Right lobe of liver (tissue), 4 donors: Measurements from ENCODE around the gene RGS9.

Experiments used
- POLR2A ChIP-seq: fragments of 450-650 bp; IDR thresholded peaks from one replicate; pipeline ENCODE4 v1.6.1; 2017; ENCODE audit warnings: antibody characterized with exemption, mild to moderate bottlenecking
- TF ChIP-seq, protein P1 (sequence below), 4 donors: fragments of 200-600 bp in 3 of 4; fragments of 450-650 bp in 1 of 4; IDR thresholded peaks; one replicate each; pipeline versions ENCODE4 v1.5.1 to v1.8.0; 2016 to 2022; ENCODE audit warnings: antibody characterized with exemption in 4 of 4, mild to moderate bottlenecking in 2 of 4
- donor health status: DM: no; HTN: no; CAD: no.
- donor health status: DM: no; HTN: no; CAD: no.
- donor health status: DM: no; HTN: yes; CAD: no.

DNA sequence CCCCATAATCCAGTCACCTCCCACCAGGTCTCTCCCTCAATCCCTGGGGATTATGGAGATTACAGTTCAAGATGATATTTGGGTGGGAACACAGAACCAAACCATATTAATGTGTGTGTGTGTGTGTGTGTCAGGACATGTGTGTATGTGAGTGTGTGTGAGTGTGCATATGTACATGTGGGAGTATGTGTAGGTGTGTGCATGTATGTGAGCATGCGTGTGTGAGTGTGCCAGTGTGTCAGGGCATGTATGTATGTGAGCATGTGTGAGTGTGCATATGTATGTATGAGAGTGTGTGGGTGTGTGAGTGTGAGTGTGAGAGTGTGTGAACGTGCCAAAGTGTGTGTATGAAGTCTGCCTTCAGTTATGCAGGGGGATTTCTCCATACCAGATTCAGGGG is 37.8 kb downstream of the RGS9 start:
- TF ChIP-seq, protein P1, sequence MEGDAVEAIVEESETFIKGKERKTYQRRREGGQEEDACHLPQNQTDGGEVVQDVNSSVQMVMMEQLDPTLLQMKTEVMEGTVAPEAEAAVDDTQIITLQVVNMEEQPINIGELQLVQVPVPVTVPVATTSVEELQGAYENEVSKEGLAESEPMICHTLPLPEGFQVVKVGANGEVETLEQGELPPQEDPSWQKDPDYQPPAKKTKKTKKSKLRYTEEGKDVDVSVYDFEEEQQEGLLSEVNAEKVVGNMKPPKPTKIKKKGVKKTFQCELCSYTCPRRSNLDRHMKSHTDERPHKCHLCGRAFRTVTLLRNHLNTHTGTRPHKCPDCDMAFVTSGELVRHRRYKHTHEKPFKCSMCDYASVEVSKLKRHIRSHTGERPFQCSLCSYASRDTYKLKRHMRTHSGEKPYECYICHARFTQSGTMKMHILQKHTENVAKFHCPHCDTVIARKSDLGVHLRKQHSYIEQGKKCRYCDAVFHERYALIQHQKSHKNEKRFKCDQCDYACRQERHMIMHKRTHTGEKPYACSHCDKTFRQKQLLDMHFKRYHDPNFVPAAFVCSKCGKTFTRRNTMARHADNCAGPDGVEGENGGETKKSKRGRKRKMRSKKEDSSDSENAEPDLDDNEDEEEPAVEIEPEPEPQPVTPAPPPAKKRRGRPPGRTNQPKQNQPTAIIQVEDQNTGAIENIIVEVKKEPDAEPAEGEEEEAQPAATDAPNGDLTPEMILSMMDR (IDR thresholded peaks at IDR 0.05): no peak
- no peak for TF ChIP-seq POLR2A
